NT2/D1 (cell line): ENCODE measurements around the gene PPARGC1A.

Source experiments
- YY1 ChIP-seq: IDR thresholded peaks from 2 replicates; pipeline ENCODE4 v1.6.1; 2011; ENCODE audit not compliant: insufficient read length, insufficient read depth
- ZNF274 ChIP-seq: IDR thresholded peaks from 2 replicates; pipeline ENCODE4 v1.6.1; 2011; ENCODE audit warnings: mild to moderate bottlenecking, low read depth, low read length

- TF ChIP-seq ZNF274 (no peak), YY1 (no peak)
These were observed 31.6 kb upstream of the PPARGC1A start for GRCh38 chr4:23921447-23921845.
